Cerebellar cortex (tissue), 1 donor: Measurements from ENCODE around the gene SUN5.
"Not testable (repeated sequence)": the region's sequence is repeated elsewhere in the genome, so short reads cannot be mapped to it uniquely, and the experiment has no call there.

Experiments
- DNase-seq: peaks from one replicate; pipeline ENCODE4 v3.0.0-alpha.2; 2015; ENCODE audit warnings: low spot score

SUN5 gene

DNA sequence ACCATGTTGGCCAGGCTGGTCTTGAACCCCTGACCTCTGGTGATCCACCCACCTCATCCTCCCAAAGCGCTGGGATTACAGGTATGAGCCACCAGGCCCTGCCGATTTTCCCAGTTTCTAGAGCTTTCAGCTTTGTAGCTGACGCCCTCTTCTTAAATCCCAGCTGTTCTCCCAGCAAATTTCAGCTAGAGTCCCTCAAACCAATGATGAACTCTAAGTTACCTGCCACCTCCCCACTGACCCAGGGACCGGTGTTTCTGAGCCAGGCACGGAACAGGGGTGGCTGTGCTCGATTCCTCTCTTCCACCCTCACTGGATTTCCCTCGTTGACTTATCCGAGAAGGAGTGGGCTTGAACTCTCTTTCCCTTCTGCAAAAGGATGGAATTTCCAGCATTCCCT lies 39.1 kb downstream of the SUN5 start:
- DNase-seq = no peak

GRCh38 chr20:32964575-32964974 lies 39.7 kb downstream of the SUN5 start:
- DNase-seq = no peak

GRCh38 chr20:32963176-32963575 lies 41.1 kb downstream of the SUN5 start:
- DNase-seq = no peak

- not testable (repeated sequence) for DNase-seq
Observed at GRCh38 chr20:32962646-32963045, 41.6 kb downstream of the SUN5 start.

GRCh38 chr20:32962053-32962452 lies 42.2 kb downstream of the SUN5 start:
- DNase-seq = no peak

- DNase-seq = no peak
Observed at GRCh38 chr20:32960849-32961731, 43.1 kb downstream of the SUN5 start.

DNA sequence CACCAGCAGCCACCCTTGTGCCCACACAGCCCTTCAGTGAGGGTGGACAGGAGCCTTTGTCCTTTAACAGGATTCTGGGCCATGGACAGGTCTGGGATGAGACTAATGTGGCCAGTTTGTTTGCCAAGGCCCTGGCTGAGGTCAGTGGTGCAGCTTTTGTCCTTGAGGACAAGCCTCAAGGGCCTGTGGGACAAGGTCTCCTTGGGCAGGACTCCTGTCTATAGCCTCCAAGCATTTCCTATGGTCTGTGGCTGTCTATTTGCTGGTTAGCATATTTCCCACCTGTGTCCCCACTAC lies 44.1 kb downstream of the SUN5 start:
- no peak for DNase-seq

- DNase-seq = no peak
Observed at GRCh38 chr20:32959351-32960221, 44.6 kb downstream of the SUN5 start.

GRCh38 chr20:32958574-32958973 lies 45.7 kb downstream of the SUN5 start:
- DNase-seq = no peak

- no peak for DNase-seq
Observed at GRCh38 chr20:32957459-32957858, 46.8 kb downstream of the SUN5 start.

DNA sequence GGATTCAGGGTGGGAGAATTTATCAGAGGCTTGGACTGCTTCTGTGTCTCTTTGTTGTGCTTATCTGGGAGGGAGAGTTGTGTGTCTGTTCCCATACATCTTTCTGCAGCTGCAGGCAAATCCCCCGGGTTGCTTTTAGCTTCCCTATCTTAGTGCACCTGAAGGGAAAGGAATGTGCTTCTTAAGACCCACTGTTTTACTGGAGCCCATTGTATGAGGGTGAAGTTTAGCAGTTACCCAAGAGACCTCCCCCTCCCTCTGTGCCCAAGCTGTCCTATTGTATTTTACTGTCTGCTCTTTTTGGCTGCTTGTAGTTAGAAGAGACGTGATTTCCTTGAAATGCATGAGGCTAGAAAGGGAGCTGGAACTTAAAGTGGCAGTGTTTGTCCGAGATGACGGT lies 53.7 kb downstream of the SUN5 start:
- not testable (repeated sequence) for DNase-seq

- DNase-seq = no peak
Observed at GRCh38 chr20:32946629-32947028, 57.6 kb downstream of the SUN5 start.

- DNase-seq = peak; percentile 26
Observed at GRCh38 chr20:32945710-32946221, 58.5 kb downstream of the SUN5 start.

DNA sequence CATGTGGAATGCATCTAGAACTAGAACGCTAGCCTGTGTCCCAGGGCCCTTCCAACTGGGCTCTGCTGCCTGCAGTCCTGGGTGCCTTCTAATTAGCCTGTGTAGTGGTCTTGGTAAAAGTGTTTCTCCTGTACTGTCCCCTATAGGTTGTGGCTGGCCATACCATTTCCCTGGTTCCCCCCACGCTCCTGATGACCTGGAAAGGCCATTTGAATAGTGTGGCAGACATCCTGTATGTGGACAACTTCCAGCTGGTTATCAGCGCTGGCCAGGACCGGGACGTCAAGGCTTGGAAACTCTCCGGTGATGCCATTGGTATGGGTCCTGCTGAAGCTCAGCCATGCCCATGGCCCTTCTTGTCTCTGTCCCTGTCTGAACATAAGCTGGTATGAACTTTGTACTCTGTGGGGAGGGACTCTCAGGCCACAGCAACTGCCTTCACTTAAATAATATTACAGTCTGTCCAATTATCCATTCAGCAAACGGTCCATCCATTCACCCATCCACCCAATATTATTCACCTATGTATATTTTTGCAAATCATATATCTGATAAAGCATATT lies 60.7 kb downstream of the SUN5 start:
- no peak for DNase-seq

GRCh38 chr20:32941155-32941885 lies 62.9 kb downstream of the SUN5 start:
- DNase-seq = no peak

- no peak for DNase-seq
Observed at GRCh38 chr20:32934580-32934979, 69.7 kb downstream of the SUN5 start.
